ENCODE measurements around the gene RBM15.

The RBM15 gene

GRCh38 chr1:110309767-110310166, 29.4 kb upstream of the RBM15 start:
- Histone ChIP-seq H3K4me1 (ENCODE audit: insufficient read depth, low read length, severe bottlenecking) (no peaks in the 10 kb centered on the region), H3K9me3 (ENCODE audit: low read length) (no peaks in the 10 kb centered on the region), H3K79me2 (ENCODE audit: insufficient read depth, low read length) (no peaks in the 10 kb centered on the region), H3K4me3 (ENCODE audit: low read depth, low read length, poor library complexity, severe bottlenecking) (no peak overlapping the region), H3K36me3 (ENCODE audit: insufficient read depth, low read length) (no peaks in the 10 kb centered on the region), H3F3A (ENCODE audit: insufficient read depth, low read length) (no peaks in the 10 kb centered on the region), H4K20me1 (ENCODE audit: insufficient read depth, low read length) (no peaks in the 10 kb centered on the region), H3K27me3 (ENCODE audit: insufficient read depth, low read length) (no peaks in the 10 kb centered on the region), H3K4me2 (ENCODE audit: low read length) (no peak overlapping the region), H3K27ac (ENCODE audit: low read depth, low read length, poor library complexity, severe bottlenecking) (no peak overlapping the region), H3K9ac (ENCODE audit: low read length) (no peak overlapping the region), H3K9me2 (ENCODE audit: low read depth, low read length) (no peaks in the 10 kb centered on the region), H2AFZ (ENCODE audit: low read length) (no peak overlapping the region)
- TF ChIP-seq EZH2 (IDR thresholded peaks at IDR 0.05; ENCODE audit: borderline replicate concordance, low read length), result no peak
- TF ChIP-seq CTCF (IDR thresholded peaks at IDR 0.05; ENCODE audit: low read length), result no peak

DNA sequence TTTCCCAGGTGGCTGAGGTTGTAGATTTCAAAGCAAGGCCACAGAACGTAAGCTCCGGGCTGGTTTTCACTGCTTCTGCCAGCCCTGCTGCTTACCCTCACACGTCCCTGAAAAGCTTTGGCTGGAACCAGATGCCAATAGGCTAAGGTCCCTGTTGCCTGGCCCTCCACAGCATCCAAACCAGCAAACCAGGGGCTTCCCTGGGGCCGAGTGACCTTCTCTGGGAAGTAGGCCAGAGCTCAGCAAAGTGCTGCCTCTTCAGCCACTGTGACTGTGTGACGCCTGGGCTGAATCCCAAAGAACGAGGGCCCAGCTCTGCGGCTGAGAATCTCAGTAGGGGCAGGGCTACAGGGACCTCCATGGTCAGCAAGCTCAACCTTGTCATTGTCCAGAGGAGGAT, 28.9 kb upstream of the RBM15 start:
- Histone ChIP-seq H3F3A (ENCODE audit: insufficient read depth, low read length) (no peaks in the 10 kb centered on the region), H3K4me2 (ENCODE audit: low read length) (no peak overlapping the region), H3K9ac (ENCODE audit: low read length) (no peak overlapping the region), H4K20me1 (ENCODE audit: insufficient read depth, low read length) (no peaks in the 10 kb centered on the region), H2AFZ (ENCODE audit: low read length) (no peak overlapping the region), H3K9me3 (ENCODE audit: low read length) (no peaks in the 10 kb centered on the region), H3K36me3 (ENCODE audit: insufficient read depth, low read length) (no peaks in the 10 kb centered on the region), H3K4me3 (ENCODE audit: low read depth, low read length, poor library complexity, severe bottlenecking) (no peak overlapping the region), H3K27ac (ENCODE audit: low read depth, low read length, poor library complexity, severe bottlenecking) (no peak overlapping the region), H3K9me2 (ENCODE audit: low read depth, low read length) (no peaks in the 10 kb centered on the region), H3K79me2 (ENCODE audit: insufficient read depth, low read length) (no peaks in the 10 kb centered on the region), H3K27me3 (ENCODE audit: insufficient read depth, low read length) (no peaks in the 10 kb centered on the region), H3K4me1 (ENCODE audit: insufficient read depth, low read length, severe bottlenecking) (no peaks in the 10 kb centered on the region)
- TF ChIP-seq EZH2 (IDR thresholded peaks at IDR 0.05; ENCODE audit: borderline replicate concordance, low read length), result no peak
- TF ChIP-seq CTCF (IDR thresholded peaks at IDR 0.05; ENCODE audit: low read length), result no peak

GRCh38 chr1:110312188-110313121, 26.7 kb upstream of the RBM15 start:
- Histone ChIP-seq H3K9me3 (ENCODE audit: low read length) (no peaks in the 10 kb centered on the region), H3K79me2 (ENCODE audit: insufficient read depth, low read length) (no peaks in the 10 kb centered on the region), H3K9ac (ENCODE audit: low read length) (no peak overlapping the region), H2AFZ (ENCODE audit: low read length) (no peak overlapping the region), H3K36me3 (ENCODE audit: insufficient read depth, low read length) (no peaks in the 10 kb centered on the region), H3K27ac (ENCODE audit: low read depth, low read length, poor library complexity, severe bottlenecking) (no peak overlapping the region), H3K4me2 (ENCODE audit: low read length) (no peak overlapping the region), H3K4me1 (ENCODE audit: insufficient read depth, low read length, severe bottlenecking) (no peaks in the 10 kb centered on the region), H4K20me1 (ENCODE audit: insufficient read depth, low read length) (no peaks in the 10 kb centered on the region), H3K4me3 (ENCODE audit: low read depth, low read length, poor library complexity, severe bottlenecking) (no peak overlapping the region), H3K9me2 (ENCODE audit: low read depth, low read length) (no peaks in the 10 kb centered on the region), H3F3A (ENCODE audit: insufficient read depth, low read length) (no peaks in the 10 kb centered on the region), H3K27me3 (ENCODE audit: insufficient read depth, low read length) (no peaks in the 10 kb centered on the region)
- TF ChIP-seq CTCF (IDR thresholded peaks at IDR 0.05; ENCODE audit: low read length) (peak; percentile 86), EZH2 (IDR thresholded peaks at IDR 0.05; ENCODE audit: borderline replicate concordance, low read length) (no peak)

All from OCI-LY1 (cell line).